HL-60 (cell line): ENCODE results near the gene NPHS1.
"Not testable (repeated sequence)": the region's sequence is repeated elsewhere in the genome, so short reads cannot be mapped to it uniquely, and the experiment has no call there.

Source experiments
- CTCF ChIP-seq: IDR thresholded peaks from one replicate; pipeline ENCODE4 v1.5.1; 2011; ENCODE audit warnings: low read length, control low read depth, inconsistent platforms; ENCODE audit not compliant: insufficient read depth
- GABPA ChIP-seq: IDR thresholded peaks from 2 replicates; pipeline ENCODE4 v1.6.1; 2012; ENCODE audit warnings: low read depth
- POLR2AphosphoS5 ChIP-seq: IDR thresholded peaks from 2 replicates; pipeline ENCODE4 v1.6.1; 2012; ENCODE audit warnings: low read depth
- REST ChIP-seq: IDR thresholded peaks from 2 replicates; pipeline ENCODE4 v1.6.1; 2012; ENCODE audit warnings: low read depth; ENCODE audit not compliant: insufficient replicate concordance

- not testable (repeated sequence) for TF ChIP-seq CTCF, POLR2AphosphoS5, REST, GABPA
Measured at GRCh38 chr19:35836096-35836495, 16.2 kb downstream of the NPHS1 start.
